PC-9 (cell line): ENCODE results near the gene SIPA1L2. TPM values are rescaled to one million over a fixed set of nuclear protein-coding genes. Genes with fewer than 3 reads are reported as not detected.

ENCODE experiments used
- BruUV-seq: library from RNA; stranded (reverse); fragments of 400-500 nt; replicated peaks from 2 replicates; lab custom pipeline; 2021; lab: Mats Ljungman, UMichigan
- CTCF ChIA-PET: fragments of 300-600 bp; sonication (Branson Sonifier 250); formaldehyde crosslinking; loops from one replicate; lab custom pipeline; 2022; ENCODE audit warnings: antibody characterized with exemption; lab: Charles Lee
- POLR2A ChIA-PET: fragments of 300-600 bp; sonication (Branson Sonifier 250); formaldehyde crosslinking; loops from one replicate; lab custom pipeline; 2022; ENCODE audit warnings: antibody characterized with exemption; ENCODE audit not compliant: unreplicated experiment; lab: Charles Lee
- DNase-seq, 2 experiments: peaks; one replicate each; pipeline versions ENCODE4 v3.0.0 to v3.0.0-alpha.2; 2015 to 2022; ENCODE audit warnings: mixed read lengths in 1 of 2
- H2AFZ ChIP-seq: fragments of 200-600 bp; sonication (generic); 2 replicates; pipeline ENCODE4 v1.8.1; 2017; ENCODE audit warnings: antibody characterized with exemption
- H3F3A ChIP-seq: fragments of 200-600 bp; sonication (generic); 2 replicates; pipeline ENCODE4 v1.8.1; 2017; ENCODE audit warnings: antibody characterized with exemption, mild to moderate bottlenecking, low read depth; ENCODE audit not compliant: insufficient read depth
- H3K27ac ChIP-seq: fragments of 200-600 bp; sonication (generic); 2 replicates; pipeline ENCODE4 v1.6.1; 2016; ENCODE audit warnings: mixed run types
- H3K27me3 ChIP-seq: fragments of 200-600 bp; sonication (generic); 2 replicates; pipeline ENCODE4 v1.6.1; 2016; ENCODE audit warnings: low read depth, mixed run types; ENCODE audit not compliant: insufficient read depth
- H3K36me3 ChIP-seq: fragments of 200-600 bp; sonication (generic); 2 replicates; pipeline ENCODE4 v1.6.1; 2016; ENCODE audit warnings: low read depth, mixed run types
- H3K4me1 ChIP-seq: fragments of 200-600 bp; sonication (generic); replicated peaks from 2 replicates; pipeline ENCODE4 v1.6.1; 2016; ENCODE audit warnings: mixed run types; ENCODE audit not compliant: insufficient read depth
- H3K4me2 ChIP-seq: fragments of 200-600 bp; sonication (generic); 2 replicates; pipeline ENCODE4 v1.6.1; 2017; ENCODE audit warnings: mixed run types
- H3K4me3 ChIP-seq: fragments of 200-600 bp; sonication (generic); 2 replicates; pipeline ENCODE4 v1.6.1; 2016; ENCODE audit warnings: mixed run types
- H3K79me2 ChIP-seq: fragments of 200-600 bp; sonication (generic); 2 replicates; pipeline ENCODE4 v1.6.1; 2017; ENCODE audit warnings: low read depth, mixed run types
- H3K9me2 ChIP-seq: fragments of 200-600 bp; sonication (generic); 2 replicates; pipeline ENCODE4 v1.8.1; 2017; ENCODE audit warnings: mild to moderate bottlenecking; ENCODE audit not compliant: insufficient read depth
- H3K9me3 ChIP-seq: fragments of 200-600 bp; sonication (generic); 2 replicates; pipeline ENCODE4 v1.8.1; 2016; ENCODE audit warnings: low read depth; ENCODE audit not compliant: insufficient read depth
- H4K20me1 ChIP-seq: fragments of 200-600 bp; sonication (generic); 2 replicates; pipeline ENCODE4 v1.8.1; 2017; ENCODE audit not compliant: insufficient read depth
- CTCF ChIP-seq: fragments of 200-600 bp; sonication (generic); conservative IDR thresholded peaks from 2 replicates; pipeline ENCODE4 v1.6.1; 2017; ENCODE audit warnings: mixed run types, antibody characterized with exemption, mild to moderate bottlenecking, moderate library complexity
- EZH2 ChIP-seq: fragments of 200-600 bp; sonication (generic); IDR thresholded peaks from 2 replicates; pipeline ENCODE4 v1.8.0; 2017; ENCODE audit warnings: antibody characterized with exemption, low read depth
- intact Hi-C: fragments of 100-400 bp; cut with micrococcal nuclease; formaldehyde crosslinking; loops from one replicate; pipeline ENCODE4 v1.10.0; 2022; ENCODE audit not compliant: unreplicated experiment
- total RNA-seq: library from RNA; stranded (reverse); gene quantifications from 2 replicates; pipeline ENCODE4 v1.2.3, GENCODE V29; 2021

The SIPA1L2 gene
- total RNA-seq, 1 experiment from 2014 or later = not detected

GRCh38 chr1:232621050-232621449 lies 8.9 kb downstream of the SIPA1L2 start:
- H3K9me2 ChIP-seq = no peaks in the 10 kb centered on the region
- no peaks in the 10 kb centered on the region for H3K36me3 ChIP-seq
- H3K27me3 ChIP-seq = no peaks in the 10 kb centered on the region
- ChIA-PET POLR2A (no interaction called here), CTCF (no interaction called here)
- H3K4me3 ChIP-seq = no peak overlapping the region
- H2AFZ ChIP-seq = no peak overlapping the region
- intact Hi-C loops = no loop called here
- H3K4me2 ChIP-seq = no peak overlapping the region
- no peaks in the 10 kb centered on the region; the same call in 1 of the 2 replicates for H3K79me2 ChIP-seq
- TF ChIP-seq CTCF (no peak), EZH2 (no peak)
- H3K4me1 ChIP-seq = peaks cover 12% of the 10 kb centered on the region
- H4K20me1 ChIP-seq = no peaks in the 10 kb centered on the region
- no peak overlapping the region for H3K27ac ChIP-seq
- BruUV-seq = no TSS peak
- H3K9me3 ChIP-seq = no peaks in the 10 kb centered on the region
- DNase-seq = no peak
- no peaks in the 10 kb centered on the region for H3F3A ChIP-seq

GRCh38 chr1:232620356-232620969 lies 9.5 kb downstream of the SIPA1L2 start:
- no peaks in the 10 kb centered on the region for H4K20me1 ChIP-seq
- no peak overlapping the region for H3K4me3 ChIP-seq
- ChIA-PET CTCF (no interaction called here), POLR2A (no interaction called here)
- H2AFZ ChIP-seq = no peak overlapping the region
- no peaks in the 10 kb centered on the region for H3K9me2 ChIP-seq
- no peaks in the 10 kb centered on the region; the same call in 1 of the 2 replicates for H3K79me2 ChIP-seq
- H3K27me3 ChIP-seq = no peaks in the 10 kb centered on the region
- DNase-seq = peak in 1 of 2 experiments; percentile 41
- peaks cover 7% of the 10 kb centered on the region for H3K4me1 ChIP-seq
- H3K36me3 ChIP-seq = no peaks in the 10 kb centered on the region
- intact Hi-C loops = no loop called here
- no peak for TF ChIP-seq CTCF
- no peak for TF ChIP-seq EZH2
- no TSS peak for BruUV-seq
- no peaks in the 10 kb centered on the region for H3F3A ChIP-seq
- no peaks in the 10 kb centered on the region for H3K9me3 ChIP-seq
- no peak overlapping the region; the same call in 1 of the 2 replicates for H3K4me2 ChIP-seq
- no peak overlapping the region for H3K27ac ChIP-seq

GRCh38 chr1:232617237-232617636 lies 12.7 kb downstream of the SIPA1L2 start:
- H4K20me1 ChIP-seq = no peaks in the 10 kb centered on the region
- H3K79me2 ChIP-seq = no peaks in the 10 kb centered on the region; the same call in 1 of the 2 replicates
- H3K9me2 ChIP-seq = no peaks in the 10 kb centered on the region
- H3K27me3 ChIP-seq = no peaks in the 10 kb centered on the region
- H3K4me1 ChIP-seq = peaks cover 7% of the 10 kb centered on the region
- POLR2A ChIA-PET = no interaction called here
- no peak overlapping the region for H3K4me2 ChIP-seq
- no peak for DNase-seq
- CTCF ChIA-PET = no interaction called here
- no peak overlapping the region for H3K27ac ChIP-seq
- H3F3A ChIP-seq = no peaks in the 10 kb centered on the region
- H3K36me3 ChIP-seq = no peaks in the 10 kb centered on the region
- no peak overlapping the region for H3K4me3 ChIP-seq
- no peaks in the 10 kb centered on the region for H3K9me3 ChIP-seq
- TF ChIP-seq EZH2 (no peak), CTCF (no peak)
- BruUV-seq = no TSS peak
- no peak overlapping the region for H2AFZ ChIP-seq
- intact Hi-C loops = no loop called here
